DOHH2 (cell line): ENCODE results near the gene ABCA4.

Experiments
- H3F3A ChIP-seq: fragments of 200-600 bp; sonication (generic), shearing (Covaris generic); 2 replicates; pipeline ENCODE4 v1.6.0; 2016; ENCODE audit warnings: antibody characterized with exemption, mild to moderate bottlenecking; ENCODE audit not compliant: control insufficient read depth, insufficient read depth
- H3K27ac ChIP-seq: fragments of 200-600 bp; sonication (generic); 2 replicates; pipeline ENCODE4 v1.5.1; 2014; ENCODE audit warnings: low read depth, mild to moderate bottlenecking, low read length, moderate library complexity
- H3K27me3 ChIP-seq: fragments of 200-600 bp; sonication (generic); 2 replicates; pipeline ENCODE4 v1.6.1; 2014; ENCODE audit warnings: mild to moderate bottlenecking, low read length, mixed read lengths; ENCODE audit not compliant: control insufficient read depth
- H3K36me3 ChIP-seq: fragments of 200-600 bp; sonication (generic); 2 replicates; pipeline ENCODE4 v1.6.1; 2014; ENCODE audit warnings: mild to moderate bottlenecking, low read length, moderate library complexity, mixed read lengths; ENCODE audit not compliant: control insufficient read depth
- H3K4me1 ChIP-seq: fragments of 200-600 bp; sonication (generic); 2 replicates; pipeline ENCODE4 v1.6.1; 2014; ENCODE audit warnings: mild to moderate bottlenecking, low read length, mixed read lengths; ENCODE audit not compliant: control insufficient read depth
- H3K4me2 ChIP-seq: fragments of 200-600 bp; sonication (generic); 2 replicates; pipeline ENCODE4 v1.6.0; 2014; ENCODE audit warnings: mild to moderate bottlenecking, low read length, moderate library complexity
- H3K4me3 ChIP-seq: fragments of 200-600 bp; sonication (generic); 2 replicates; pipeline ENCODE4 v1.5.1; 2014; ENCODE audit warnings: mild to moderate bottlenecking, low read length, mixed read lengths
- H3K79me2 ChIP-seq: fragments of 200-600 bp; sonication (generic); 2 replicates; pipeline ENCODE4 v1.6.1; 2014; ENCODE audit warnings: mild to moderate bottlenecking, low read length, mixed read lengths; ENCODE audit not compliant: control insufficient read depth
- H3K9me2 ChIP-seq: fragments of 200-600 bp; sonication (generic); replicated peaks from 2 replicates; pipeline ENCODE4 v1.6.1; 2014; ENCODE audit warnings: mild to moderate bottlenecking, low read length, mixed read lengths; ENCODE audit not compliant: control insufficient read depth
- H3K9me3 ChIP-seq: fragments of 200-600 bp; sonication (generic); 2 replicates; pipeline ENCODE4 v1.6.1; 2014; ENCODE audit warnings: antibody characterized with exemption, low read length, mixed read lengths; ENCODE audit not compliant: control insufficient read depth, insufficient read depth
- H4K20me1 ChIP-seq: fragments of 200-600 bp; sonication (generic); 2 replicates; pipeline ENCODE4 v1.6.0; 2014; ENCODE audit warnings: low read depth, mild to moderate bottlenecking, antibody characterized with exemption, low read length, moderate library complexity; ENCODE audit not compliant: control insufficient read depth, insufficient read depth
- EZH2phosphoT487 ChIP-seq: fragments of 200-600 bp; sonication (generic); IDR thresholded peaks from 2 replicates; pipeline ENCODE4 v1.6.1; 2017; ENCODE audit warnings: borderline replicate concordance, mild to moderate bottlenecking, antibody characterized with exemption, low read length, moderate library complexity, mixed read lengths
- TF ChIP-seq, protein P1 (sequence below): fragments of 200-600 bp; sonication (generic); IDR thresholded peaks from one replicate; pipeline ENCODE4 v1.5.1; 2014; ENCODE audit warnings: antibody characterized with exemption, mild to moderate bottlenecking, low read depth, low read length; ENCODE audit not compliant: poor library complexity, severe bottlenecking

The ABCA4 gene

DNA sequence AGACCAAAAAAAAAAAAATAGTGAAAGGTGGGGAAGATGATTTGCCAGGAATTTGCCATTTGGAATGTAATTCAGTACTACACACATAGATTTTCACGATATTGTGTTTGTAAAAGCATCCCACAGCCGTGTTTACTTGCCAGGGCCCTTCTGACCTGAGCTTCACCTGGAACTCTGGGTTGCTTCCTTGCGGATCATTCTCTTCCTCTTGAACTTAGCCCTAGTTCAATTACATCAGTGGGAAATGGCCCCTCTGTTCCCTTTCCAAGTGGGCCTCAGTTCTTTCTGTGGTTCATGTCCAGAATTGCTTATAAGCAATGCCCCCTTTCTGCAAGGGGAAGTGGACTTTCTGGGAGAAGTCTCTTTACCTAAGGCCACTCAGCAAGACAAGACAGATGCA, 41.0 kb downstream of the ABCA4 start:
- no peaks in the 10 kb centered on the region for H3F3A ChIP-seq
- H3K4me2 ChIP-seq = no peak overlapping the region
- no peaks in the 10 kb centered on the region for H3K36me3 ChIP-seq
- peaks cover 19% of the 10 kb centered on the region for H3K27me3 ChIP-seq
- H3K4me1 ChIP-seq = no peaks in the 10 kb centered on the region
- H4K20me1 ChIP-seq = no peaks in the 10 kb centered on the region
- TF ChIP-seq, protein P1, sequence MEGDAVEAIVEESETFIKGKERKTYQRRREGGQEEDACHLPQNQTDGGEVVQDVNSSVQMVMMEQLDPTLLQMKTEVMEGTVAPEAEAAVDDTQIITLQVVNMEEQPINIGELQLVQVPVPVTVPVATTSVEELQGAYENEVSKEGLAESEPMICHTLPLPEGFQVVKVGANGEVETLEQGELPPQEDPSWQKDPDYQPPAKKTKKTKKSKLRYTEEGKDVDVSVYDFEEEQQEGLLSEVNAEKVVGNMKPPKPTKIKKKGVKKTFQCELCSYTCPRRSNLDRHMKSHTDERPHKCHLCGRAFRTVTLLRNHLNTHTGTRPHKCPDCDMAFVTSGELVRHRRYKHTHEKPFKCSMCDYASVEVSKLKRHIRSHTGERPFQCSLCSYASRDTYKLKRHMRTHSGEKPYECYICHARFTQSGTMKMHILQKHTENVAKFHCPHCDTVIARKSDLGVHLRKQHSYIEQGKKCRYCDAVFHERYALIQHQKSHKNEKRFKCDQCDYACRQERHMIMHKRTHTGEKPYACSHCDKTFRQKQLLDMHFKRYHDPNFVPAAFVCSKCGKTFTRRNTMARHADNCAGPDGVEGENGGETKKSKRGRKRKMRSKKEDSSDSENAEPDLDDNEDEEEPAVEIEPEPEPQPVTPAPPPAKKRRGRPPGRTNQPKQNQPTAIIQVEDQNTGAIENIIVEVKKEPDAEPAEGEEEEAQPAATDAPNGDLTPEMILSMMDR = no peak
- TF ChIP-seq EZH2phosphoT487 = no peak
- H3K27ac ChIP-seq = no peak overlapping the region
- no peaks in the 10 kb centered on the region for H3K9me3 ChIP-seq
- H3K9me2 ChIP-seq = no peaks in the 10 kb centered on the region
- H3K4me3 ChIP-seq = no peak overlapping the region
- H3K79me2 ChIP-seq = no peaks in the 10 kb centered on the region

DNA sequence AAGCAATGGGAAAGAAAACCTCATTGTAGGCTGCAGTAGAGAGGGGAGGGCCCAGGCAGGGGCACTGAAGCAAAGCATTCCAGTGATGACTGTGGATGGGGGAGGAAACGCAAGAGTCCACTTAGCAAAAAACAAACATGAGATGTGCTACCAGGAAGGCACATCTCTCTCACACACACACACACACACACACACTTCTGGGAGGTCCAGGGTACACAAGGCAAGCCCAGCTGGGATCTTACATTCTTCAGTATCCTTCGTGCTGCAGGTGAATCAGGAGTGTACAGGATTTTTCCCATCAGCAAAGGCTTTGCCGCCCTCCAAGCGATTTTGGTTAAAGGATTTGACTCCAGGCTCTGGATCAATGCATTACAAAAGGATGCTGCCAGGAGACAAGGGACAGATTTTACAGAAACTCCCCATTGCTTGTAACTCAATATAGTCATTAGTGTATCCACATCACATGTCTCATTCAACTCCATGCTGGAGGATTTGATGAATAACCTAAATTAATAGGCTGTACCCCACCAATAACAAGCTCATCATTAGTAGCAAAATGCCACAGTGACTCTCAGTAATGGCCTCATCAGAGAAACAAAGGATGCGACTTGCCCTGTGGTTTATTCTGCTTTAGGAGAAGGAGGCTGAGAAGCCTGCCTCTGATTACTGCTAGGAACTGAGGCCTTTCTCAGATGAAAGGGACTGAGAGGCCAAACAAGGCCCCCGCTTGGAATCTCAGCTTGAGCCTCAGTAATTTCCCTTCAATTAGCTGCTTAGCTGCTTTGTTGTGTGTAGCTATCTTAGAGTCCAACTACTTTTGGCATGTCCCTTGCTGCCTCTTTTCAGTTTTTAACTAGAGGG, 41.6 kb downstream of the ABCA4 start:
- Histone ChIP-seq H4K20me1 (no peaks in the 10 kb centered on the region), H3K4me2 (no peak overlapping the region), H3K9me2 (no peaks in the 10 kb centered on the region), H3K79me2 (no peaks in the 10 kb centered on the region), H3K27ac (no peak overlapping the region), H3K4me1 (no peaks in the 10 kb centered on the region), H3K4me3 (no peak overlapping the region), H3K9me3 (no peaks in the 10 kb centered on the region), H3K36me3 (no peaks in the 10 kb centered on the region), H3K27me3 (peaks cover 12% of the 10 kb centered on the region), H3F3A (no peaks in the 10 kb centered on the region)
- TF ChIP-seq EZH2phosphoT487 = no peak
- TF ChIP-seq, protein P1 = no peak

DNA sequence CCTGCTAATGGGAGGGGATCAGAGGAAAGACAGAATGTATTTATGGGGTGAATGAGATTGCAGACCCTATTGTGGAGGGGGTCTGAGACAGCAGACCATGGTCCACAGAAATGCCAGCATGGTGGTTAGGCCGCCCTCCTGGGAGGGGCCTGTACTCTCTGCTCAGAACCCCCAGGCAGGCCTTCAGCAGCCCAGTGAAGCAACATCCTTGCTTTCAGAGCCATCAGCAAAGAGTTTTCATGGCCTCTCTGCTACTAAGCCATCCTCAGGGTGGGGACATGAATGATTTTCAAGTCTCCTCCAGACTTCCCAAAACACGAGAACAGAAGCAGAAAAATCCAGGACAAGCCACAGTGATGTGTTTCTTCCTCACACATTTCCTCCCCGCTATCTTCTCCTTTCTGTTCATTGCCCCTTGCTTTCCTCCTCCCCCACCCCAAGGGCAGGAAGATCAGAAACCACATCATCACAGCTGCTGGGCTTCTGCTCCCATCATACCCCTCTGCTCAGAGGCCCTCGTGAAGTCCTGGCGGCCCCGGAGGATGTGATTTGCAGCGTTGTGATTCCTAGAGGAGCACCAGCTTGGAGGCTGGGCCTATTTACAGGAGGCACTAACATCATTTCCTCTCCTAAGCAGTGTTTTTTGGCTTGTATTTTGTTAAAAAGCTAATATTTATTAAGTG, 48.0 kb downstream of the ABCA4 start:
- Histone ChIP-seq H4K20me1 (no peaks in the 10 kb centered on the region), H3F3A (no peaks in the 10 kb centered on the region), H3K4me1 (no peaks in the 10 kb centered on the region), H3K36me3 (no peaks in the 10 kb centered on the region), H3K4me2 (no peak overlapping the region), H3K4me3 (no peak overlapping the region), H3K27me3 (no peaks in the 10 kb centered on the region), H3K9me3 (no peaks in the 10 kb centered on the region), H3K27ac (no peak overlapping the region), H3K79me2 (no peaks in the 10 kb centered on the region), H3K9me2 (no peaks in the 10 kb centered on the region)
- no peak for TF ChIP-seq EZH2phosphoT487
- TF ChIP-seq, protein P1 = no peak
